Stimulated activated naive CD8-positive, alpha-beta T cell treated with anti-CD3 and anti-CD28 coated beads, Interleukin-15, amount 100 ng/mL, for 72 hours (primary cell): ENCODE measurements around the gene CHI3L2.

Experiments used
- ATAC-seq: fragments of 150-1000 bp; cut with Tn5 transposase; 2 replicates; pipeline ENCODE4 v1.10.0; 2021; ENCODE audit warnings: mild to moderate bottlenecking, moderate library complexity
- DNase-seq, 2 donors: peaks; one replicate each; pipeline ENCODE4 v3.0.0; 2021 to 2022
- H3K27ac Mint-ChIP-seq, 2 donors: one replicate each; pipeline ENCODE4 v1.8.0; 2022; ENCODE audit warnings: mild to moderate bottlenecking in 2 of 2, mixed read lengths in 2 of 2, moderate library complexity in 2 of 2
- H3K27me3 Mint-ChIP-seq: one replicate; pipeline ENCODE4 v1.8.0; 2022; ENCODE audit warnings: mixed read lengths
- H3K4me1 Mint-ChIP-seq: one replicate; pipeline ENCODE4 v1.8.0; 2022; ENCODE audit warnings: mild to moderate bottlenecking, mixed read lengths
- H3K4me3 Mint-ChIP-seq, 2 donors: one replicate each; pipeline ENCODE4 v1.8.0; 2022; ENCODE audit warnings: mild to moderate bottlenecking in 2 of 2, mixed read lengths in 2 of 2, moderate library complexity in 1 of 2
- H3K9me3 Mint-ChIP-seq, 2 donors: one replicate each; pipeline ENCODE4 v1.8.0; 2022; ENCODE audit warnings: mixed read lengths in 2 of 2

Gene CHI3L2

GRCh38 chr1:111249960-111250359 is 22.4 kb downstream of the CHI3L2 start:
- H3K27me3 Mint-ChIP-seq, result no peaks in the 10 kb centered on the region
- H3K27ac Mint-ChIP-seq, result no peak overlapping the region
- ATAC-seq (no peak), DNase-seq (no peak)
- no peaks in the 10 kb centered on the region for H3K9me3 Mint-ChIP-seq
- no peak overlapping the region for H3K4me3 Mint-ChIP-seq
- peaks cover 30% of the 10 kb centered on the region for H3K4me1 Mint-ChIP-seq

GRCh38 chr1:111251570-111251969 is 24.1 kb downstream of the CHI3L2 start:
- Mint-ChIP-seq H3K4me1 (peaks cover 32% of the 10 kb centered on the region), H3K27ac (peak overlapping the region; percentile 26 to 91), H3K4me3 (no peak overlapping the region), H3K9me3 (no peaks in the 10 kb centered on the region), H3K27me3 (no peaks in the 10 kb centered on the region)
- peak; percentile 72 for ATAC-seq
- DNase-seq, result no peak

- Mint-ChIP-seq H3K9me3 (no peaks in the 10 kb centered on the region), H3K4me3 (no peak overlapping the region), H3K4me1 (peaks cover 32% of the 10 kb centered on the region), H3K27ac (no peak overlapping the region), H3K27me3 (no peaks in the 10 kb centered on the region)
- DNase-seq (no peak), ATAC-seq (no peak)
Measured at GRCh38 chr1:111252786-111253185, 25.3 kb downstream of the CHI3L2 start.

DNA sequence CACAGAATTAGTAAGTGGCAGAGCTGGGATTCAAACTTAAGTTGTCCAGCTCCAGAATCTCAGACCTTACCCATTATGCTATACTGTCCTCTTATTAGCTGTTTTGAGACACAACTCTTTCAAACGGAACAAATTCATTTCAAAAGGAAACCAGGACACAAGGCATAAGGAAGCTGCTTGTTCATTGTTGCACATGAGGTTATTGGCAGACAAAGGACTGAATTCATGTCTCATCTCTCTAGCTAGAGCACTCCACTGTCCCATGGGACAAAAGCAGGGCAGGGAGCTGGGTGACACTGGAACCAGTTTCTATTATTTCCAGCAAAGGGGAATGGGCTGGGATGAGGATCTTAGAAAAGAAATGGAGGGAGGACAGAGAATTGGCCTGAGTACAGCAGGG is 26.4 kb downstream of the CHI3L2 start:
- H3K9me3 Mint-ChIP-seq, result no peaks in the 10 kb centered on the region
- H3K27ac Mint-ChIP-seq, result no peak overlapping the region
- peaks cover 32% of the 10 kb centered on the region for H3K4me1 Mint-ChIP-seq
- DNase-seq, result no peak
- H3K27me3 Mint-ChIP-seq, result no peaks in the 10 kb centered on the region
- H3K4me3 Mint-ChIP-seq, result no peak overlapping the region
- no peak for ATAC-seq

- Mint-ChIP-seq H3K4me1 (peaks cover 19% of the 10 kb centered on the region), H3K27me3 (no peaks in the 10 kb centered on the region), H3K4me3 (no peak overlapping the region), H3K9me3 (peaks cover 0 to 3% of the 10 kb centered on the region in 2 donors), H3K27ac (no peak overlapping the region)
- no peak for DNase-seq
- no peak for ATAC-seq
Measured at GRCh38 chr1:111256988-111257658, 29.6 kb downstream of the CHI3L2 start.

DNA sequence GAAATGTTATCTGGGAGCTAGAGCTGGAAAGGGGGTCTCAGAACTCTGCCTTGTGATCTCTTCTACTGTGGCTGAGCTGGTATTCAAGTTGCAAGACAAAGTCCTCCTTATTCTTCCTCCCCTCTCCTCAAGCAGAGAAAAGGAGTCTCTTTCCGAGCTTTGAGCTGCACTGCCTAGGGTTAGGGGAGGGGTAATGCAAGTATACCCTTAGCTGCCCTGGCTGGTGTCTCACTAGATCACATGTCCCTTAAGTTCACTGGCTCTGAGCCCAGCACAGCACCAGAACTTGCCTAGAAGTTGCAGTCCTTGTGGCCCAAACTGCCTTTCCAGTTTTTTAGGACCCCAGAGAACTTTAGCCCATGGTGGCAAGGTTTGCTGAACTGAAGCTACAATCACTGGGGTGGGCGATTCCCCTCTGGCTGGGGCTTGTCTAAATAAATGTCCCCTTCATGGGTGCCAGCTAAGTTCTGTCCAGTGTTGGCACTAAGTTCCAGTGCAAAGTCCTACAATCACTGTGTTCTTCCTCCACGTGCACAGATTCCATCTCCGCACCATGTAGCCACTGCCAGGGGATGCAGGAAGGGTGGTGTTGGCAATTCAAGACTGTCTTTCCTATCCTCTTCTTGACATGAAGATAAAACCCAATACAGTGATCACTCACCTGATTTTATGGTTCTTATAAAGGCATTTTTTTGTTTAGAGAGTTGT is 40.4 kb downstream of the CHI3L2 start:
- peaks cover 15% of the 10 kb centered on the region for H3K4me1 Mint-ChIP-seq
- no peak for ATAC-seq
- H3K27me3 Mint-ChIP-seq, result peaks cover 32% of the 10 kb centered on the region
- no peak for DNase-seq
- H3K27ac Mint-ChIP-seq, result no peak overlapping the region
- H3K9me3 Mint-ChIP-seq, result peaks cover 18 to 32% of the 10 kb centered on the region in 2 donors
- no peak overlapping the region for H3K4me3 Mint-ChIP-seq

GRCh38 chr1:111269825-111270406 is 42.4 kb downstream of the CHI3L2 start:
- H3K27ac Mint-ChIP-seq, result no peak overlapping the region
- H3K4me1 Mint-ChIP-seq, result peaks cover 22% of the 10 kb centered on the region
- peaks cover 14 to 22% of the 10 kb centered on the region in 2 donors for H3K9me3 Mint-ChIP-seq
- DNase-seq (no peak), ATAC-seq (no peak)
- peaks cover 32% of the 10 kb centered on the region for H3K27me3 Mint-ChIP-seq
- H3K4me3 Mint-ChIP-seq, result no peak overlapping the region

DNA sequence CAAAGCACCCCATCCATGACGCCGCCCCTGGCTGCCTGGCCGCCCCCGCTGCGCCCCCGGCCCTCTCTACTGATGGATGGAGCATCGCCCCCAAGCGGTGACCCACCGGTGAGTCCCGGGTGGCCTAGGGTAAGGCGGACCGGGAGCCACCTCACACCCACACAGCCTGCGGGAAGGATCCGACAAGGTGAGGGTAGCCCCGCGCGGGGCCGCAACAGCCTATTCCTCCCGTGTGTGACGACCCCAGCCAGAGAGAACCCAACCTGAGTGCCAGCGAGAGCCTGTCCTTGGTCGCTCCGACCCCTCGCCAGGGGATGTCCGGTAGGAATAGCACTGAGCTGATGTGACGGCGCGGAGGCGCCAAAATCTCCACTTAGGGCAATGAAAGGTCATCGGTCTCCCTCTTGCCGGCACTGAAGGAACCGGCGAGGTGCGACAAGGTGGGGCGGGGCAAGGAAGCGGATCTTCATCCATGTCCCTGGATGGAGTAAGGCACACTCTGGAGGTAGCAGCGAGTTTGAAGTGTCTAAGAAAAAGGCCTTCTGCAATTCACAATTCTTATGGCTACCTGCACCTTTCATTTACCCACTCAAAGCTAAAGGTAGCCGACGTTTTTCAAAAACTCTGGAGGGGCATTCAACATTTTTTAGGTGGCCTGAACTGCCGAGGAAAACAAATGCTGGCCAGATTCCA is 43.4 kb downstream of the CHI3L2 start:
- peak; percentile 53 for ATAC-seq
- Mint-ChIP-seq H3K27ac (peak overlapping the region in 1 of 2 donors; percentile 49), H3K4me1 (peaks cover 32% of the 10 kb centered on the region)

GRCh38 chr1:111271464-111271801 is 43.9 kb downstream of the CHI3L2 start:
- ATAC-seq, result no peak
- H3K27ac Mint-ChIP-seq, result no peak overlapping the region
- H3K4me3 Mint-ChIP-seq, result peak overlapping the region; percentile 56 to 81
- H3K27me3 Mint-ChIP-seq, result peaks cover 32% of the 10 kb centered on the region
- peaks cover 5 to 7% of the 10 kb centered on the region in 2 donors for H3K9me3 Mint-ChIP-seq
- H3K4me1 Mint-ChIP-seq, result peaks cover 37% of the 10 kb centered on the region
- DNase-seq, result no peak

More for the DNA sequence above, 43.4 kb downstream of the CHI3L2 start:
- peak overlapping the region; percentile 56 to 81 for H3K4me3 Mint-ChIP-seq
- H3K9me3 Mint-ChIP-seq, result peaks cover 7 to 12% of the 10 kb centered on the region in 2 donors
- peak in 1 of 2 donors; percentile 16 for DNase-seq
- peaks cover 32% of the 10 kb centered on the region for H3K27me3 Mint-ChIP-seq

- Mint-ChIP-seq H3K9me3 (peaks cover under 1 to 6% of the 10 kb centered on the region in 2 donors), H3K27ac (no peak overlapping the region), H3K27me3 (peaks cover 32% of the 10 kb centered on the region), H3K4me1 (peaks cover 40% of the 10 kb centered on the region), H3K4me3 (no peak overlapping the region)
- DNase-seq, result no peak
- no peak for ATAC-seq
Measured at GRCh38 chr1:111272081-111272480, 44.6 kb downstream of the CHI3L2 start.

GRCh38 chr1:111274653-111275052 is 47.1 kb downstream of the CHI3L2 start:
- Mint-ChIP-seq H3K4me1 (peaks cover 52% of the 10 kb centered on the region), H3K27ac (no peak overlapping the region), H3K4me3 (peak overlapping the region in 1 of 2 donors; percentile 4), H3K27me3 (peaks cover 32% of the 10 kb centered on the region), H3K9me3 (peaks cover 12 to 16% of the 10 kb centered on the region in 2 donors)
- peak; percentile 77 for ATAC-seq
- no peak for DNase-seq

GRCh38 chr1:111275079-111275478 is 47.6 kb downstream of the CHI3L2 start:
- peaks cover 52% of the 10 kb centered on the region for H3K4me1 Mint-ChIP-seq
- ATAC-seq (peak; percentile 82), DNase-seq (peak; percentile 7 to 57)
- peaks cover 12 to 16% of the 10 kb centered on the region in 2 donors for H3K9me3 Mint-ChIP-seq
- H3K27me3 Mint-ChIP-seq, result peaks cover 29% of the 10 kb centered on the region
- H3K27ac Mint-ChIP-seq, result peak overlapping the region in 1 of 2 donors; percentile 29
- peak overlapping the region in 1 of 2 donors; percentile 16 for H3K4me3 Mint-ChIP-seq

GRCh38 chr1:111275780-111276433 is 48.4 kb downstream of the CHI3L2 start:
- no peak for DNase-seq
- H3K9me3 Mint-ChIP-seq, result peaks cover 12 to 16% of the 10 kb centered on the region in 2 donors
- H3K4me1 Mint-ChIP-seq, result peaks cover 46% of the 10 kb centered on the region
- peaks cover 21% of the 10 kb centered on the region for H3K27me3 Mint-ChIP-seq
- ATAC-seq, result no peak
- H3K4me3 Mint-ChIP-seq, result peak overlapping the region in 1 of 2 donors; percentile 32
- H3K27ac Mint-ChIP-seq, result peak overlapping the region in 1 of 2 donors; percentile 67

- ATAC-seq (peak; percentile 61), DNase-seq (peak in 1 of 2 donors; percentile 22)
- Mint-ChIP-seq H3K27ac (peak overlapping the region in 1 of 2 donors; percentile 35), H3K27me3 (no peaks in the 10 kb centered on the region), H3K4me3 (no peak overlapping the region), H3K9me3 (peaks cover 12 to 16% of the 10 kb centered on the region in 2 donors), H3K4me1 (peaks cover 37% of the 10 kb centered on the region)
Measured at GRCh38 chr1:111279144-111279543, 51.6 kb downstream of the CHI3L2 start.

- Mint-ChIP-seq H3K4me3 (no peak overlapping the region), H3K27ac (no peak overlapping the region), H3K9me3 (peaks cover 12 to 16% of the 10 kb centered on the region in 2 donors), H3K27me3 (no peaks in the 10 kb centered on the region), H3K4me1 (peaks cover 26% of the 10 kb centered on the region)
- DNase-seq (no peak), ATAC-seq (no peak)
Measured at GRCh38 chr1:111280267-111280666, 52.8 kb downstream of the CHI3L2 start.
